Activated effector memory CD4-positive, alpha-beta T cell treated with Interleukin-2 at 50 U/mL for 16 hours (primary cell): Measurements from ENCODE around the gene RETN.
"Not testable (repeated sequence)": the region's sequence is repeated elsewhere in the genome, so short reads cannot be mapped to it uniquely, and the experiment has no call there.

Experiments used
- DNase-seq: peaks from one replicate; pipeline ENCODE4 v3.0.0-alpha.2; 2020

Gene RETN

GRCh38 chr19:7638802-7639465, 29.9 kb upstream of the RETN start:
- DNase-seq, result no peak

GRCh38 chr19:7639863-7640348, 28.9 kb upstream of the RETN start:
- DNase-seq, result no peak

- DNase-seq, result no peak
Observed at GRCh38 chr19:7640803-7641202, 28.0 kb upstream of the RETN start.

GRCh38 chr19:7641290-7642276, 27.3 kb upstream of the RETN start:
- no peak for DNase-seq

GRCh38 chr19:7642295-7643030, 26.4 kb upstream of the RETN start:
- no peak for DNase-seq

- no peak for DNase-seq
Observed at GRCh38 chr19:7643031-7643415, 25.8 kb upstream of the RETN start.

- not testable (repeated sequence) for DNase-seq
Observed at GRCh38 chr19:7643629-7644549, 25.0 kb upstream of the RETN start.

- no peak for DNase-seq
Observed at GRCh38 chr19:7644550-7644877, 24.3 kb upstream of the RETN start.

GRCh38 chr19:7645163-7645562, 23.7 kb upstream of the RETN start:
- no peak for DNase-seq

GRCh38 chr19:7645656-7646425, 23.0 kb upstream of the RETN start:
- DNase-seq, result no peak

GRCh38 chr19:7646426-7646700, 22.5 kb upstream of the RETN start:
- no peak for DNase-seq

GRCh38 chr19:7647156-7647555, 21.7 kb upstream of the RETN start:
- no peak for DNase-seq

GRCh38 chr19:7648265-7649014, 20.4 kb upstream of the RETN start:
- DNase-seq, result no peak

- DNase-seq, result no peak
Observed at GRCh38 chr19:7650148-7650547, 18.7 kb upstream of the RETN start.

- DNase-seq, result peak; percentile 79
Observed at GRCh38 chr19:7652061-7652641, 16.7 kb upstream of the RETN start.

GRCh38 chr19:7654401-7654800, 14.4 kb upstream of the RETN start:
- no peak for DNase-seq

- DNase-seq, result no peak
Observed at GRCh38 chr19:7655581-7655980, 13.3 kb upstream of the RETN start.

- no peak for DNase-seq
Observed at GRCh38 chr19:7657131-7657751, 11.6 kb upstream of the RETN start.

- no peak for DNase-seq
Observed at GRCh38 chr19:7658219-7658686, 10.6 kb upstream of the RETN start.
